SK-N-SH treated with all-trans-retinoic acid at 6 μM for 48 hours (cell line): Measurements from ENCODE around the gene AGBL3.

Source experiments
- ATAC-seq: fragments of 200-7000 bp; cut with Tn5 transposase; 3 replicates; pipeline ENCODE4 v1.9.1; 2020; ENCODE audit warnings: mild to moderate bottlenecking, moderate library complexity
- BACH2 ChIP-seq: fragments of 250-450 bp; sonication (Bioruptor Pico); IDR thresholded peaks from 2 replicates; pipeline ENCODE4 v1.9.0; 2021; ENCODE audit warnings: mild to moderate bottlenecking, borderline replicate concordance
- CREB5 ChIP-seq: fragments of 250-450 bp; sonication (Bioruptor Pico); IDR thresholded peaks from 2 replicates; pipeline ENCODE4 v1.5.1; 2020; ENCODE audit warnings: low read depth, mild to moderate bottlenecking, moderate library complexity
- CSDC2 ChIP-seq: fragments of 250-450 bp; sonication (Bioruptor Pico); IDR thresholded peaks from 2 replicates; pipeline ENCODE4 v1.5.0; 2020; ENCODE audit warnings: mild to moderate bottlenecking, moderate library complexity
- CSRNP3 ChIP-seq: fragments of 250-450 bp; sonication (Bioruptor Pico); IDR thresholded peaks from 2 replicates; pipeline ENCODE4 v1.5.1; 2021; ENCODE audit warnings: mild to moderate bottlenecking, moderate library complexity
- ESRRG ChIP-seq: fragments of 250-450 bp; sonication (Bioruptor Pico); IDR thresholded peaks from 2 replicates; pipeline ENCODE4 v1.6.1; 2021; ENCODE audit warnings: mild to moderate bottlenecking
- GLIS3 ChIP-seq: fragments of 250-450 bp; sonication (Bioruptor Pico); IDR thresholded peaks from 2 replicates; pipeline ENCODE4 v1.5.0; 2020; ENCODE audit warnings: mild to moderate bottlenecking, moderate library complexity
- OSR1 ChIP-seq: fragments of 250-450 bp; sonication (Bioruptor Pico); IDR thresholded peaks from 2 replicates; pipeline ENCODE4 v1.8.0; 2022; ENCODE audit warnings: moderate library complexity, mild to moderate bottlenecking, inconsistent platforms
- PATZ1 ChIP-seq: fragments of 250-450 bp; sonication (Bioruptor Pico); IDR thresholded peaks from 2 replicates; pipeline ENCODE4 v1.8.0; 2020; ENCODE audit warnings: mild to moderate bottlenecking, moderate library complexity, borderline replicate concordance
- POU6F1 ChIP-seq: fragments of 250-450 bp; sonication (Bioruptor Pico); IDR thresholded peaks from 2 replicates; pipeline ENCODE4 v1.8.0; 2021; ENCODE audit warnings: low read depth, mild to moderate bottlenecking, moderate library complexity, borderline replicate concordance
- PPARA ChIP-seq: fragments of 250-450 bp; sonication (Bioruptor Pico); IDR thresholded peaks from 2 replicates; pipeline ENCODE4 v1.5.0; 2020; ENCODE audit warnings: mild to moderate bottlenecking, borderline replicate concordance
- RARB ChIP-seq: fragments of 250-450 bp; sonication (Bioruptor Pico); IDR thresholded peaks from 2 replicates; pipeline ENCODE4 v1.8.0; 2021; ENCODE audit warnings: mild to moderate bottlenecking, moderate library complexity
- SNAI2 ChIP-seq: fragments of 250-450 bp; sonication (Bioruptor Pico); IDR thresholded peaks from 2 replicates; pipeline ENCODE4 v1.5.0; 2020; ENCODE audit warnings: mild to moderate bottlenecking, moderate library complexity
- TCF4 ChIP-seq: fragments of 250-450 bp; sonication (Bioruptor Pico); IDR thresholded peaks from 2 replicates; pipeline ENCODE4 v1.8.0; 2021; ENCODE audit warnings: mild to moderate bottlenecking, moderate library complexity, borderline replicate concordance
- TOX ChIP-seq: fragments of 250-450 bp; sonication (Bioruptor Pico); IDR thresholded peaks from 2 replicates; pipeline ENCODE4 v1.8.0; 2021; ENCODE audit warnings: mild to moderate bottlenecking, moderate library complexity, borderline replicate concordance
- TSHZ2 ChIP-seq: fragments of 250-450 bp; sonication (Bioruptor Pico); IDR thresholded peaks from 2 replicates; pipeline ENCODE4 v1.5.0; 2020; ENCODE audit warnings: mild to moderate bottlenecking, moderate library complexity
- ZC3H10 ChIP-seq: fragments of 250-450 bp; sonication (Bioruptor Pico); IDR thresholded peaks from 2 replicates; pipeline ENCODE4 v1.5.1; 2021; ENCODE audit warnings: mild to moderate bottlenecking, moderate library complexity
- ZFP3 ChIP-seq: fragments of 250-450 bp; sonication (Bioruptor Pico); IDR thresholded peaks from 2 replicates; pipeline ENCODE4 v1.5.0; 2020; ENCODE audit warnings: mild to moderate bottlenecking, moderate library complexity
- ZFP30 ChIP-seq: fragments of 450-650 bp; formaldehyde crosslinking; IDR thresholded peaks from 2 replicates; pipeline ENCODE4 v1.5.0; 2022; ENCODE audit warnings: mild to moderate bottlenecking, moderate library complexity
- ZNF565 ChIP-seq: fragments of 450-650 bp; formaldehyde crosslinking; conservative IDR thresholded peaks from 2 replicates; pipeline ENCODE4 v1.5.0; 2020; ENCODE audit warnings: low read depth, mild to moderate bottlenecking, moderate library complexity
- ZNF70 ChIP-seq: fragments of 450-650 bp; formaldehyde crosslinking; IDR thresholded peaks from 2 replicates; pipeline ENCODE4 v1.5.0; 2020; ENCODE audit warnings: mild to moderate bottlenecking, moderate library complexity
- ZNF8 ChIP-seq: fragments of 450-650 bp; formaldehyde crosslinking; IDR thresholded peaks from 2 replicates; pipeline ENCODE4 v1.5.0; 2020; ENCODE audit warnings: mild to moderate bottlenecking, moderate library complexity

AGBL3 gene

GRCh38 chr7:135128931-135129330 lies 142.6 kb downstream of the AGBL3 start:
- ATAC-seq: no peak; the same call in 2 of the 3 replicates

GRCh38 chr7:135129579-135129978 lies 143.3 kb downstream of the AGBL3 start:
- no peak for ATAC-seq
- no peak for TF ChIP-seq ZNF70 (CRISPR knock-in tag)
- TF ChIP-seq ZNF565 (CRISPR knock-in tag): no peak
- no peak for TF ChIP-seq ZC3H10 (CRISPR knock-in tag)
- TF ChIP-seq CSRNP3 (CRISPR knock-in tag): no peak
- TF ChIP-seq CSDC2 (CRISPR knock-in tag): no peak
- TF ChIP-seq, all 23 proteins: peak for 0

More at GRCh38 chr7:135128931-135129330, 142.6 kb downstream of the AGBL3 start:
- no peak for TF ChIP-seq CREB5 (CRISPR knock-in tag)
- no peak for TF ChIP-seq ESRRG
- no peak for TF ChIP-seq GLIS3 (CRISPR knock-in tag)
- no peak for TF ChIP-seq CSRNP3 (CRISPR knock-in tag)
- no peak for TF ChIP-seq ZNF565 (CRISPR knock-in tag)
- TF ChIP-seq TCF4 (CRISPR knock-in tag): no peak
- TF ChIP-seq PPARA (CRISPR knock-in tag): no peak
- no peak for TF ChIP-seq RARB (CRISPR knock-in tag)
- TF ChIP-seq OSR1: no peak
- no peak for TF ChIP-seq TOX (CRISPR knock-in tag)
- TF ChIP-seq ZFP30 (CRISPR knock-in tag): no peak
- no peak for TF ChIP-seq CSDC2 (CRISPR knock-in tag)
- no peak for TF ChIP-seq TSHZ2 (CRISPR knock-in tag)
- no peak for TF ChIP-seq BACH2
- TF ChIP-seq POU6F1 (CRISPR knock-in tag): no peak
- TF ChIP-seq ZNF8: no peak
- no peak for TF ChIP-seq ZC3H10 (CRISPR knock-in tag)
- TF ChIP-seq ZFP3: no peak
- no peak for TF ChIP-seq SNAI2
- TF ChIP-seq PATZ1 (CRISPR knock-in tag): no peak
